ENCODE measurements around the gene EEFSEC. TPM values are rescaled to one million over a fixed set of nuclear protein-coding genes. Genes with fewer than 3 reads are reported as not detected.

Gene EEFSEC
- total RNA-seq, 1 experiment from 2014 or later: 9.5 TPM

DNA sequence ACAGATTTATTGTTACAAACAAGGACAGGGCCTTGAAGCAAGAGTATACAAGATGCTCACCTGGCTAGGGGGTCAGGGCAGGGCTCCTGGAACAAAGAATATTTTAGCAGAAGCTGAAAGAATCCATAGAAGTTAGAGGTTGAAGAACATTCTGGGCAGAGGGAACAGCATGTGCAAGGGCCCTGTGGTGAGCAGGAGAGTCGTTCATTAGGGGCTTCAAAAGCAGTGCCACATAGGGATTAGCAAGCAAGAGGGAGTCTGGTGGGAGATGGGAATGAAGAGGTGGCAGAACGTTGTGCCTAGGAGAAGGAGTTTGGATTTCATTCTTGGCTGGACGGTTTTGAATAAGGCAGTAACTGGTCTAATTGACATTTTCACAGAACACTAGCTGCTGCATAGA, 290.5 kb downstream of the EEFSEC start:
- H2AK5ac ChIP-seq (ENCODE audit: insufficient read length, low read length): no peak overlapping the region
- H3K14ac ChIP-seq (ENCODE audit: insufficient read depth, low read length): no peak overlapping the region
- no peak overlapping the region for H2BK15ac ChIP-seq (ENCODE audit: low read depth, low read length)
- no peak overlapping the region for H4K91ac ChIP-seq (ENCODE audit: insufficient read length, low read depth, low read length)
- no peak overlapping the region for H3K18ac ChIP-seq (ENCODE audit: insufficient read length, low read depth, low read length)
- no peak overlapping the region for H2BK120ac ChIP-seq (ENCODE audit: low read depth, low read length, poor library complexity, severe bottlenecking)
- H3K79me2 ChIP-seq (ENCODE audit: insufficient read depth, low read length): no peaks in the 10 kb centered on the region
- no peak overlapping the region for H4K5ac ChIP-seq (ENCODE audit: insufficient read length, low read depth, low read length)
- no peak overlapping the region for H3K27ac ChIP-seq (ENCODE audit: insufficient read length, low read depth, low read length)
- no peak overlapping the region for H2AFZ ChIP-seq (ENCODE audit: low read length)
- no peak overlapping the region for H2BK5ac ChIP-seq (ENCODE audit: insufficient read length, low read length)
- H2BK12ac ChIP-seq (ENCODE audit: insufficient read length, low read depth, low read length): no peak overlapping the region
- no peak overlapping the region for H3K23ac ChIP-seq (ENCODE audit: insufficient read length, low read depth, low read length)
- peaks cover 5 to 12% of the 10 kb centered on the region in 2 experiments for H3K9me3 Mint-ChIP-seq
- no peak overlapping the region for H3K56ac ChIP-seq (ENCODE audit: insufficient read length, low read depth, low read length)
- H3K9ac ChIP-seq (ENCODE audit: extremely low read depth, insufficient read length, low read length): no peak overlapping the region
- H3K4me2 ChIP-seq (ENCODE audit: insufficient read depth, insufficient read length, low read length): no peak overlapping the region
- no peaks in the 10 kb centered on the region; a peak in 1 of 7 replicates for H3K36me3 Mint-ChIP-seq (ENCODE audit: insufficient read depth in 1 of 3, low read depth in 3 of 3)
- peaks cover 78% of the 10 kb centered on the region for H3K27me3 Mint-ChIP-seq (ENCODE audit: low read depth)
- no peak overlapping the region for H2BK20ac ChIP-seq (ENCODE audit: low read depth, low read length, poor library complexity, severe bottlenecking)
- H3K4me1 ChIP-seq (ENCODE audit: insufficient read depth, low read length): no peaks in the 10 kb centered on the region
- no peak overlapping the region for H4K8ac ChIP-seq (replicated peaks; ENCODE audit: insufficient read length, low read depth, low read length)
- no peaks in the 10 kb centered on the region for H3K27me3 ChIP-seq (ENCODE audit: insufficient read depth, low read length)
- H3K4me1 Mint-ChIP-seq: peaks cover 11 to 14% of the 10 kb centered on the region in 2 experiments
- no peak overlapping the region for H3T11ph ChIP-seq (ENCODE audit: low read length)
- H4K20me1 ChIP-seq (ENCODE audit: control insufficient read depth, insufficient read depth, insufficient read length): peaks cover 2% of the 10 kb centered on the region
- H3K23me2 ChIP-seq (ENCODE audit: insufficient read length, low read depth, low read length, poor library complexity, severe bottlenecking): no peaks in the 10 kb centered on the region
- H3K4ac ChIP-seq (ENCODE audit: low read depth, low read length): no peak overlapping the region
- no peaks in the 10 kb centered on the region for H3K9me3 ChIP-seq (ENCODE audit: control insufficient read depth, low read depth, low read length)
- no CpG with 5 or more reads among the region's 3 CpGs for WGBS (ENCODE audit: extremely low coverage, insufficient read length, low lambda C conversion rate)
- no peak overlapping the region for H3K27ac Mint-ChIP-seq
- H3K79me1 ChIP-seq (ENCODE audit: insufficient read depth, low read depth, low read length, poor library complexity, severe bottlenecking): no peaks in the 10 kb centered on the region
- DNase-seq: no peak
- H3K4me3 Mint-ChIP-seq: no peak overlapping the region
- TF ChIP-seq, protein P1, sequence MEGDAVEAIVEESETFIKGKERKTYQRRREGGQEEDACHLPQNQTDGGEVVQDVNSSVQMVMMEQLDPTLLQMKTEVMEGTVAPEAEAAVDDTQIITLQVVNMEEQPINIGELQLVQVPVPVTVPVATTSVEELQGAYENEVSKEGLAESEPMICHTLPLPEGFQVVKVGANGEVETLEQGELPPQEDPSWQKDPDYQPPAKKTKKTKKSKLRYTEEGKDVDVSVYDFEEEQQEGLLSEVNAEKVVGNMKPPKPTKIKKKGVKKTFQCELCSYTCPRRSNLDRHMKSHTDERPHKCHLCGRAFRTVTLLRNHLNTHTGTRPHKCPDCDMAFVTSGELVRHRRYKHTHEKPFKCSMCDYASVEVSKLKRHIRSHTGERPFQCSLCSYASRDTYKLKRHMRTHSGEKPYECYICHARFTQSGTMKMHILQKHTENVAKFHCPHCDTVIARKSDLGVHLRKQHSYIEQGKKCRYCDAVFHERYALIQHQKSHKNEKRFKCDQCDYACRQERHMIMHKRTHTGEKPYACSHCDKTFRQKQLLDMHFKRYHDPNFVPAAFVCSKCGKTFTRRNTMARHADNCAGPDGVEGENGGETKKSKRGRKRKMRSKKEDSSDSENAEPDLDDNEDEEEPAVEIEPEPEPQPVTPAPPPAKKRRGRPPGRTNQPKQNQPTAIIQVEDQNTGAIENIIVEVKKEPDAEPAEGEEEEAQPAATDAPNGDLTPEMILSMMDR (conservative IDR thresholded peaks at IDR 0.05): no peak
